IPS DF 4.7 (cell line): ENCODE results near the gene GAS7.

ENCODE experiments used
- DNase-seq: peaks from one replicate; pipeline ENCODE4 v3.0.0-alpha.2; 2013; ENCODE audit warnings: low spot score; ENCODE audit errors: extremely low read depth

The GAS7 gene

DNA sequence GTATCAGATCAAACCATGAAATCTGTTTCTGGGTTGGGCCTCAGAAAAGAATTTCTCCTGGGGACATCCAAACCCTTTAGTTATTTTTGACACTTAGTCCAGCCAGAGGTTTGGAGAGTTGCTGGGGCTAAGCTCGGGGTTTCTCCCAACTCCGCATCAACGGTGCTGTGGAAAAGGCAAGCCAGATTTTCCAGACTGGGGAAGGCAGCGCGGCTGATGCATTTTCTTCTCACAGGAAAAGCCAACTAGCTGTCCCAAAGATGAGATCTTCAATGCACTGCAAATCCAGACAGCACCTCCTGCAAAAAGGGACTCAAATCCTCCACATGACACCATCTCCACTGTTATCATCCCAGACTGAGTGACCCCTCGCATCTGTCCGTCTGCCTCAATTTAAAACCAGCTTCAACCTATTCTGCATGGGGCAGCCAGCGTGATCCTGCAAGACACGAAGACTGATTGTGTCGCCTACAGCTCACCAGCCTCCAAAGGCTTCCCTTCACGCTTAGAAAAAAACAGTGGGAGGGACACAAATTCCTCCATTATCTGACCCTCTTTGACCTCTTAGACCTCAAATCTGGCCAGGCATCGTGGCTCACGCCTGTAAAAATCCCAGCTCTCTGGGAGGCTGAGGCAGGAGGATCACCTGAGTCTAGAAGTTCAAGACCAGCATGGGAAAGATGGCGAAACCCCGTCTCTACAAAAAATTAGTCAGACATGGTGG, 62.0 kb downstream of the GAS7 start:
- DNase-seq: no peak

DNA sequence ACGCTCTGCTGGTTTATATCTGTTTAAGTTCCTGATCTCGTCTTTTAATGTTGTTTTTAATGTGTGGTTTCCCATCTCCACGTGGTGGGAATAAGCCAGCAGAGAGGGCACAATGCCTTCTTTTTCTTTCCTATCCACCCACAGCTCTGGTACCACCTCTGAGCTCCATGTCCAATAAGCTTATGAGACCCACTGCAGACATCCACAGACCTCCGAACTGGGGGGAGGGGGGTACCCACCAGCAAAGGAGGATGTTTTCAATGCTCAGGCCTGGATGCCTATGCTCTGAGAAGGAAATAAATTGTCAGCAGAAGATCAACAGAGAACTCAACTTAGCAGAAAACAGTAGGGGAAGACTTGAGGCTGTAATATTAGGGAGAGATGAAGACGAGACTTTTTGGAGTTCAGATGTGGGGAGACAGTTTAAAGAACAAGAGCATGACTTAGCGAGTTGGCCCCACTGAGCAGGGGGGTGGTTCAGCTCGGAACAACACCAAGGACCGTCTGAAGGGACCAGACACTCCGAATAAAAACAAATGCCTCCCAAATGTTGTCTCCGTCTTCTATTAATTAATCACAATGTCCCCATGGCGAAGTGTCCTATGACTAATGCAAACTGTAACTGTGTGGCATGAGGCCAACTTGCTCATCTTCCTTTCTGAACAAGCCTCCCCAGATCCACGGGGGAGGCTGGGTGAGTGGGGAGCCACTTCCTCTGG, 62.7 kb downstream of the GAS7 start:
- DNase-seq: no peak

DNA sequence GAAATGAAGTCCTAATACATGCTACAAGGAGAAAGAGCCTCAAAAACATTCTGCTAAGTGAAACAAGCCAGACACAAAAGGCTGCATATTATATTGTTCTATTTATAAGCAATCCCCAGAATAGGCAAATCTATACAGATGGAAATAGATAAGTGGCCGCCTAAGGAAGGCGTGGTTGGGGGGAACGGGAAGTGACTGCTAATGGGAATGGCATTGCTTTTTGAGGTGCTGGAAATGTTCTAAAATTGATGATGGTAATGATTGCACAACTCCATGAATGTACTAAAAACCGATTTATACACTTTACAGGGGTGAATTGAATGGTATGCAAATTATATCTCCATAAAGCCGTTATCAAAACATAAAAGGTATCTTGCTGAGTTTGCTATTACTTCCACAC, 67.7 kb downstream of the GAS7 start:
- DNase-seq: no peak

DNA sequence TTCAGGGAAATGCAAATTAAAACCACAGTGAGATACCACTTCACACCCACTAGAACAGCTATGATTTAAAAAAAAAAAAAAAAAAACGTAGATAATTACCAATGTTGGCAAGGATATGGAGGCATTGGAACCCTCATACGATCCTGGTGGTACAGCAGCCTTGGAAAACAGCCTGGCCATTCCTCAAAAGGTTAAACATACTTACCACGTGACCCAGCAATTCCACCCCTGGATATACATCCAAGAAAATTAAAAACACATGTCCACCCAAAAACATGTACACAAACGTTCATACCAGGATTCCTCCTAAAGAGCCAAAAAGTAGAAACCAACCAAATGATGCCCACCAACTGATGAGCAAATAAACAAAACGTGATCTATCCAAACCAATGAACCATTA, 68.1 kb downstream of the GAS7 start:
- no peak for DNase-seq

DNA sequence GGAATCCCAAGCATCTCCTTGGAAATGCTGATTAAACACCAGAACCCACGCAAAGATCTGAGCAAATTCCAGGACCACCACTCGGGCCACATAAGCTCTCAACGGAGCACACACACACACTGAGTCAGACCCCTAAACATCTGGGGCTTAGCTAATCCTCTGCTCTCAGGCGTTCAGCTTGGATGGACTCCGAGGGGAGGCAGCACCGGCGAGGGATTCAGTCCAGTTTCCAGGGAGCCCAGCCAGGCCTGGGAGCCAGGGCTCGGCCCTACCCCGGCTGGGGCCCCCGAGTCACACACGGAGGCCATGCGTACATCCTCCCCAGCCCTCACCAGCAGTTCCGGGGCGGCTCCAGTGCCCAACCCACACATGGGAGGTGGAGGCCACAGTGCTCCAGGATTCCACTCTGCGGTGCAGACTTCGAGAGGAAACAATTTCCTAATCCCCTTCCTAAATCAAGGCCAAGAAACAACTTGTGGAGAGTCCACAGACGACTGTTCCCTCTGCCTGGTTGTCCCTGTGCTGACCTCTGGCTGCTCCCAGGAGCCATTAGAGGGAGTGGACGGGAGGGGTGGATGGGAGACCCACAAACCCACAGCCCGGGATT, 70.5 kb downstream of the GAS7 start:
- no peak for DNase-seq

DNA sequence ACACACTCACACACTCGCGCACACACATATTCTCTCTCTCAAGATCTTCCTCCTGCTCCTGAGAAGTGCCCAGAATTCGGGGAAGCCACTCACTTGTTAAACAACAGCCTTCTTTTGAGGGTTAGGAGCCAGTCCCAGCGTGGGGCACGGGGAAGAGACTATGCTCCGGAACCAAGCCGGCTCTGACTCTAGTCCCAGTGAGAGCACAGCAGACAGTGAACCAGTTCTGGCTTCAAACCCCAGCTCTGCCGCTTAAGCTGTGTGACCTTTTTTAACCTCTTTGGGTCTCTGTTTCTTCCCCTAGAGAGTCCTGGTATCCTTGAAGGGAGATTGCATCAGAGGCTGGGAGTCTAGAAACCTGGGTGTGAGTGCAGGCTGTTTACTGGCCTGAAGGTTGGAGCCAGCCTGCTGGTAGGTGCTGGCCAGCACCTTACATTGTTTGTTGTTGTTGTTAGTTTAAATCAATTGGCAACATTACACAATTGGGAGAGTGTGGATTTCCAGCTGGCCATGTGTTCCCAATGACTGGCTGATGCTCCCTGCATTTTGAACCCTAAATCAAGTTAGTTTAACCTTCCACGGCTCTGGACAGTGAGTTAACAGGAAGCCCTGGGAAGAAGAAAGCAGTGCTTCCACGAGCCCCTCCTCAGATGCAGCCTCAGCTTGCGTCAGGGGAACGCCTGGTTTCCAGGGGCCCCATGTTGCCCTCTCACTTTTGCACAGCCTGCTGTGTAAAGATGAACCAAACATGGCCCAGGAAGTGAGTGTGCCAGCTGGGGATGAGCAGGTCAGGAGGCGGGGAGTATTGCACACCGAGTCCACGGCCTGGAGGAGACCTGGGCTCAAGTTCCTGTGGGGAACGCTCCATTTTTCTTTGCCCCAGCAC, 71.5 kb downstream of the GAS7 start:
- DNase-seq: no peak

DNA sequence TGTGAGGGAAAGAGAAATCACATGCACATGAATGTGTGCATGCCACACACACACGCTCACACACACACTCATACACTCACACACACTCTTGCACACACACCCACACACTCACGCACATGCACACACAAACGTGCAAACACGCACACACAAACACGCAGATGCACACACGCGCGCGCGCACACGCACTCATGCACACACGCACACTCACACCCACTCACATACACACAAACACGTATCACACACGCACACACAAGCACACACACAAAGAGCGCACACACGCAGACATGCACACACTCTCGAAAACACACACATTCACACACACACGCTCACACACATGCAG, 72.2 kb downstream of the GAS7 start:
- DNase-seq: no peak

DNA sequence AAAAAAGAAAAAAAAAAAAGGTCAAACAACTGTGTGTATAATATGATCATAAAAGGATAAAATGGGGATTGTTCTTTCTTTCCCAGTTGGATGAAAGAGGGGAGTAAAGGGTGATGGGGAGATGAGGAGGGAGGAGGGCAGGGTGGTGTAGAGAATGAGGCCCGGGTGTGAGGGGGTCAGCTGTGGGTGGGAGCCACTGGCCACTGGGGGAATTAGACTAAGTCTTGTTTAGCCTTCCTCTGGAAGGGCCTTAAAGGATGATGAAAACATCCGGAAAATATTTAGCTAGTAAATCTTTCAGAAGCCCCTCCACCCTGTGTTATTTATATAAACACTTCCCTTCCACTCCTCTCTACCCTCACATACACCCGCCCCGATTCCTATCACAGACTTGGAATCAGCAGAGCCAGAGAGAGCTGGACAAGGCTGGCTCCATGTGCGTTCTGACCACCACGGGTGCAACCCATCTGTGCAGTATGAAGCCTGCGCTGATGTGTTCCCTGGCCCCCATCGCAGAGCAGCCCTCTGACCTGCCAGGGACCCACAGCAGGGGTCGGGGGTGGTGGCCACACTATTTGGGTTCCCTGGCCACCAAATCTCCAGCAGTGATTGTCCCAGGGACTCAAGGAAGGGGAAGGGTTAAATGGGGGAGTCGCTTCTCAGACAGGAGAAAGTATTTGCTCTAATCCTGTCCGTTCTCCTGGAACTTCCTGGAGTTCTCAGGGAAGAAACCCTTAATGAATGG, 72.7 kb downstream of the GAS7 start:
- DNase-seq: no peak

DNA sequence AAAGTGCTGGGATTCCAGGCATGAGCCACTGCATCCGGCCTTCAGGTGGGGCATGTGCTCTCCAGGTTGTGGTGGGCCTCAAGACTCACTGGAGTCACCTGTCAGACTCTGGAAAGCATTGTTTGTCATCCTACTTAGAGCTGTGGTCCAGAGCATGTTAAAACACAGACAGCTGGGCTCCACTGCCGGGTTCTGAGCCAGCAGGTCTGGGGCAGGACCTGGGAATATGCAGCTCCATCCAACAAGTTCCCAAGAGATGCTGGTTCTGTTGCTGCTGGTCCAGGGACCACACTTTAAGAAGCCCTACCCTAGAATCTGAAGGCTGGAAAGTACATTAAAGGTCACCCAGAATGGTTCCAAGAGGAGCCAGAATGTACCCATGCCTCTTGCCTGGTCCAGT, 75.3 kb downstream of the GAS7 start:
- no peak for DNase-seq

DNA sequence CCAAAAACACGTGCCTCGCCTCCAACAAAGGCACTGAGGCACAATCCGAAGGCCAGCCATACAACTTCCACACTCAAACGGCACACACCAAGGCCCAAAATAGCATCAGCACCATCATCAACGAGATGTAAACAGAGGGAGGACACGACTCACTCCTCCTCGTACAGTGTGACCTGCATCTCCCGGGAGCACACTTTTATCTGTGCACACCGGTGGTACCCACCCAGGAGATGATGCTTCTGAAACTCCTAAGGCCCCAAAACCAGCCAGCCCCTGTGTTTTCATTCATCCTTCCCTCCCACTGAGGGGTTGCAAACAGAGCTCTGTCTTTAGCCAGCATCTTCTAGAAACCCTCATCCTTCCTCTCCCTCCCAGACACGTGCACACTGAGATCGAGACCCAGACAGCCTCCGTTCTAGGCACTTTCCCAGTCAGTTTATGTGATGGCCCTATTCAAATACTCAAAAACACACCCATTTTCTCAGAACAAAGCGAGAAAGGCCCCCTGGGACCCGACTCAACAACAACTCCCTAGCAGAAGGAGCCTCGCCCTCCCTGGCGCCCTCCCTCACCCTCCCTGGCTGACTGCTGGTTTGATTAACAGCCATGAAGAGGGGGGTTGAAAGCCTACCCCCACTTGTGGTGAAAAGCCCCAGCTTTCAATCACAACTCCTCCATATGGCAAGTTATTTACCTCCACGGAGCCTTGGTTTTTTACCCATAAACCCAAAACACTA, 76.3 kb downstream of the GAS7 start:
- DNase-seq: no peak

DNA sequence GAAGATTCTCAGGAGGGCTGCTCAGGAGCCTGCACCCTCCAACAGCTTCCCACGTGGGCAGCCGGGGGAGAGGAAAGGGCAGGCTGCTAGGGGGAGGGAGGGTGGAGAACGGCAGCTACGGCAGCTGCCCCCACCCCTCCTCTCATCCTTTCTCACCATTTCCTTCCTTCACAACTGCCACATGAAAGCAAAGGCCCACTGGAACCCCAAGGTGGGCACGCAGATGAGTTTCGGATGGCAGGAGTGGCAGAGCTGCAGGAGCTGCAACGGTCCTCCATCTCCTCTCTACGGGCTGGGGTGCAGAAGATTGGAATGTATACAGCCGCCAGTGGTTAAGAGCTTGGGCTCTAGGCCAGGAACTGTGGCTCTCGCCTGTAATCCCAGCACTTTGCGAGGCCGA, 77.7 kb downstream of the GAS7 start:
- no peak for DNase-seq

DNA sequence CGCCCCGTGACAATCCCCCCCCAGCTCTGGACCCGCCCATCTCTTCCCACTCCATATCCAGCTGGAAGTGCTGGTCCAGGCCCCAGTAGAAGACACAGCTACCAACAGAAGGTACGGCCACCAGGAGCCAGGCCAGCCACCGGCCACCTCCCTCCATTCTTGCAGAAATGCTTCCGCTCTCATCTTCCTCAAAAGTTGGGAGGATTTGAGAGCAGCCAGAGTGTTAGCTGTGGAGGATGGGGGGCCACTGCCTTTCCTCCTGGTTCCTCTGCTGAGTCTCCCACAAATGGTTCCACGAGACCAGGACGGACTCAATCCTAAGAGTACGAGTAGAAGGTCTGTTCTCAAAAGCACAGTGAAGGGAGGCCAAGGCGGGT, 78.3 kb downstream of the GAS7 start:
- no peak for DNase-seq

DNA sequence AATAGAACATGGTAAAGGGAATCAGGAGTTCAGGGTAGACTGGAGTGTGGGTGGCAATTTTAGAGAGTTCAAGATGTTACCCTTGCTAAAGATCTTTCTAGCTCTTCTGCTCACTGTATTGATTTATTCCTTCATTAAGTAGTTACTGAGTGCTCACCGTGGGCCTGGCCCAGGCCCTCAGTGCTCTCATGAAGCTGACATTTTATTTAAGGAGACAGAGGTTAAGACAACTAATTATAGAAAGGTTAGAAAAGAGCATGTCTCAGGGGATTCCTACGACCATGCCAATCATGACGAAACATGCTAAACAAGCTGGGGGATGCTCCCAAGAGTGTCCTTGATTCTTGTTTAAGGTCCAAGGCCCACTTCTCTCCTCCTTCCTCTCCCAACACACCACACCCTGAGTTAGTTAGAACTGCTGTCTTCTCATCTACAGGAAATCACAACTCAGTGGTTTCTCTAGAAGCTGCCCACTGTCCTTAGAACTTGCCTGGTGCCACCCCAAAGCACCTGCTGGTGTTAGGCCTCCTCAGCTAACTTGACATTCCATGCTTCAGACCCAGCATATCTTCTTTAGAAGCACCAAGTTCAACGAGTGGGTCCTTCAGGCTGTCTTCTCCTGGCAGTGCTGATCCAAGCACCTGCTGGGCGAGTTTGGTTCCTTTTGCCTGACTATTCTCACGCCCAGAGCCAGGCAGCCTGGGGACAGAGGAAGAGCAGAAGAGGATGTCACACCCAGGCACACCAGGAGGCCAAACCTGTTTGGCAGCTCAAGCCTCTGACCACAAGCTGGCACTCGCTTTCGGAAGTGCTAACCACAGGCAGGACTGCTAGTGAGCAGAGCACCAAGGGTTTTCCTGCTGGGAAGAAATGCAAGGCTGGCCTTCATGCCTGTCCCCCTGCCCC, 79.0 kb downstream of the GAS7 start:
- DNase-seq: no peak

DNA sequence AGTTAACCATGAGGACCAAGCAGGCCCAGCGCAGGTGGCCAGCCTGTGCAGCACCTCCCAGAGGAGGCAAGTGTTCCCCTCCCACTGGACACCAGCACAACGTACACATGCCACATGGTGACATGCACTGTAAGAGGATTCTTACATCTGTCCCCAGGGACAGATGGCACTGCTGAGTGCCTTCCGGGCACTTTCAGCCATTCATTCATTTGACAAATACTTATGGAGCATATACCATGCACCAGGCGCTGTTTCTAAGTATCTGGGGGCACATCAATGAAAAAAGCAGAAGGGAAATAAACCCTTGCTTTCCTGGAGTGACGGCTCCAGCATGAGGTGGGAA, 79.6 kb downstream of the GAS7 start:
- DNase-seq: no peak

DNA sequence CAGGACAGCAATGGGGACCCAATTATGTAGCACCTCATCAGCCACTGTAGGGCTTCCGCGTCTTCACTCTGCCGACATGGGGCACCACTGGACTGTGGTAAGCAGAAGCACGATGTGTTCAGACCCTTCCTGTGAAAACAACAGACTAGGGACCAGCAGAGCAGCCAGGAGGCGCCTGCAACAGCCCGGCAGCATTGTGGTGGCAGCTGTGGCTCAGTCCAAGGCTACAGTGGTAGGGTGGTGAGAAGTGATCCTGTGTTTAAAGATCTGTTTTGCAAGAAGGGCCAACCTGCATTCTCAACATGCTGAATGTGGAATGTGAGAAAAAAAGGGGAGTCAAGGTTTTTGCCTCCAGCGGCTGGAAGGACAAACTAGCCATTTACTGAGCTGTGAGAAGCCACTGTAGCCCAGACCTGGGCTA, 80.8 kb downstream of the GAS7 start:
- no peak for DNase-seq

DNA sequence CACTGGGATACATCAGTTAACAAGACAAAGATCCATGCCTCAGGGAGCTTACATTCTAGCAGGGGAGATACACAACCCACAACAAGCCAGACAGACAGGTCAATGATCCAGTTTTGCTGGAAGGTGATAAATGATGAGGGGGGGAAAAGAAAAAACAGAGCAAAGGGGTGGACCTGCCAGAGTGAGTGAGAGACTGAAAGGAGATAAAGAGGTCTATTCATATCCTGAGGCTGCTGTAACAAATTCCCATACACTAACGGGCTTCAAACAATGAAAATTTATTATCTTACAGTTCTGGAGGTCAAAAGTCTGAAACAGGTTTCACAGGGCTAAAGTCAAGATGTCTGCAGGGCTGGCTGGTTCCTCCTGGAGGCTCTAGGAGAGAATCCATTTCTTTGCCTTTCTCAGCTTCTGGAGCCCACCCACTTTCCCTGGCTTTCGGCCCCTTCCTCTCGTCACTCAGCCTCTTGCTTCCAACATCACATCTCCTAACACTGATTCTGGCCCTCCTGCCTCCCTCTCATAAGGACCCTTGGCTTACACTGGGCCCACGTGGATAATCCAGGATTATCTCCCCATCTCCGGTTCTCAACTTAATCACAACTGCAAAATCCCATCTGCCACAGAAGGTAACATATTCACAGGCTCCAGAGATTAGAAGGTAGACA, 81.5 kb downstream of the GAS7 start:
- no peak for DNase-seq

DNA sequence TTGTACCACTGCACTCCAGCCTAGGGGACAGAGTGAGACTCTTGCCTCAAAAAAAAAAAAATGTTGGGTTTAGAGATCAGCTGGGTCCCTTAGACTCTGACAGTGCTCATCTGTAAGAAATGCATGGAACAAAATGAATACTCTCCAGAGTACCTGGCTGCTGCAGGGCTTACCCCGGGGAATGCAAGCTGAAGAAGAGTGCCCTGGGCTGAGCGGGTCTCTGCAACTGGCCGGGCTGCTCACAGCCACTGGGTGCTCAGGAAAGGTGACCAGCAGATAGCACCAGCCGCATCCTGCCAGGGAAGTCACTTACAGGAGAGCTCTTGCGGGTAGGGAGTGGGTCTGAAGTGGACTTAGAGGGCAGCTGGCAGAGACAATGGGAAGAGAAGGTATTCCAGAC, 82.1 kb downstream of the GAS7 start:
- DNase-seq: no peak

DNA sequence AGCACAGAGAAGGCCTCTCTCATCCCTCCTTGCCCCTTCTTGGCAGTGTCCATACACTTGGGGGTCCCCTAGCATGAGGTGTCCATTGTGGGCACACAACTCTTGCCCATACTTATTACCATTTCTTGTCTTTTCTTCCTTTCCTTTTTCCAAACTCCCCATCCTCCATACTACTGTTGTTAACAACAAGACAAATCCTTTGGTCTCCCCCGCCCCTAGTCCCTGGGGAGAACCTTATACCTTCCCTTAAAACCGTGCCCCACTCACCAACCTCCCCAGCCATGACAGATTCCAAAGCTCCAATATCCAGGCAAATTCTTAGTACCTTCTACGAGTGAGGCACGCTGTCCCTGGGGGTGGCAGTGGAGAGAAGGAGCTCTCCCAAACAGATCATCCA, 82.9 kb downstream of the GAS7 start:
- no peak for DNase-seq

DNA sequence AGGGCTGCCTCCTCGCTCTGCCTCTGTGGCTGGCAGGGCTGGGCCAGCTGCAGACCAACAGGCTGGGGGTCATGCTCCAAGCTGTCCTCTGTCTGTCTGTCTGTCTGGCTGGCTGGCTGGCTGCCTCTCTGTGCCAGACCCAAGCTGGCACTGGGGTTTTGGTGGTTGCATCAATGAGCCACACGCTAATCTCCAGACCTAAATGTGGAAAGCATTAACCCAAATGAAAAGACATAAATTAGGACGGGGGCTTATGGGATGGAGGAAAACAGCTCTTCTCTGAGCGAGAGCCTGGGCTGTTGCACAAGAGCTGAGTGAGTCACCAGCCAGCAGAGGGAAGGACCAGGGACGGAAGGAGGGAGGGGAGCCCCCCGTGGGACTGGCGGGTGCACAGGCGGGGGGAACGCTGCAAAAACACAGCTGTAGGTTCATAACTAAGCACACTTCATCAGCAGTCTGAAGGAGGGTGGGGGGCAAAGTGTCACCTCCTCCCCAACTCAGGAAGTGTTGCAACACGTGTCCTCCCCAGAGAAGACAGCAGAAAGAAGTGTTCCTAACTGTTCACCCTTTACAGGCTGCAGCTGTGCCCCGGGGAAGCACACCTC, 83.4 kb downstream of the GAS7 start:
- DNase-seq: no peak
